Activated naive CD4-positive, alpha-beta T cell treated with anti-CD3 and anti-CD28 coated beads, Interleukin-2, amount 50 U/mL, for 72 hours (primary cell): Measurements from ENCODE around the gene PARD3B. TPM values are rescaled to one million over a fixed set of nuclear protein-coding genes. Genes with fewer than 3 reads are reported as not detected.
"Not testable (repeated sequence)": the region's sequence is repeated elsewhere in the genome, so short reads cannot be mapped to it uniquely, and the experiment has no call there.

Experiments used
- ATAC-seq, 2 donors: fragments of 150-1000 bp; cut with Tn5 transposase; 2 replicates each; pipeline ENCODE4 v1.10.0; 2021; ENCODE audit warnings: mild to moderate bottlenecking in 2 of 2, moderate library complexity in 2 of 2
- DNase-seq, 2 donors: peaks; one replicate each; pipeline ENCODE4 v3.0.0; 2021 to 2022; ENCODE audit warnings: low spot score in 2 of 2
- H3K27ac Mint-ChIP-seq, 2 donors: one replicate each; pipeline ENCODE4 v1.8.0; 2022; ENCODE audit warnings: mild to moderate bottlenecking in 2 of 2, mixed read lengths in 2 of 2
- H3K36me3 Mint-ChIP-seq, 2 donors: one replicate each; pipeline ENCODE4 v1.8.0; 2022; ENCODE audit warnings: mixed read lengths in 2 of 2
- H3K9me3 Mint-ChIP-seq, 2 donors: one replicate each; pipeline ENCODE4 v1.8.0; 2022; ENCODE audit warnings: mixed read lengths in 2 of 2
- total RNA-seq, 2 donors: library from RNA; stranded (reverse); gene quantifications; one replicate each; pipeline ENCODE4 v1.2.3, GENCODE V29; 2022

The PARD3B gene
- total RNA-seq, 2 donors from 2014 or later, result 0.09 to 0.35 TPM

DNA sequence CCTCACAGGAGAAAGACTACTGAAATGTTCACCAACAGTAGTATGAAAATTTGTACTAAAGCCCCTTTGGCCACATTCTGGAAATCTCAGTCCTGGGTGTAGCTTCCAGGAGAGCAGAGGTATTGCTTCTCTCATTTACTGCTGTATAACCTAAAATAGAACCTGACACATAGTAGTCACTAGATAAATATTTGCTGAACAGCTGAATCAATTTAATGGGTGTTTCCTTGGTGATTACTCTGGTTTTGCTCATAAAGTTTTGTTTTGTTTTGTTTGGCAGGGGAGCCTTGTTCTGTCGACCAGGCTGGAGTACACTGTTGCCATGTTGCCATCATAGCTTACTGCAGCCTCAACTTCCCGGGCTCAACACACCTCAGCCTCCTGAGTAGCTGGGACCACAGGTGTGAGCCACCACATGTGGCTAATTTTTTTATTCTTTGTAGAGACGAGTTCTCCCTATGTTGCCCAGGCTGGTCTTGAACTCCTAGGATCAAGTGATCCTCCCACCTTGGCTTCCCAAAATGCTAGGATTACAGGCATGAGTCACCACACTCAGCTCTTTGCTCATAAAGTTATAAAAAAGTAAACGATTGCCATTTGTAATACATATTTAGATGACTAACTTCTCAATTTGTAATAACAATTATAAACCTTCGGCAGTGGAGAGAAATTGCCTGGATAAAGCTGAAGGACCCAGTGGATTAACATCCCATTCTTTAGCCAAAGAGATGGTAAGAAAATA lies 11.5 kb upstream of the PARD3B start:
- no peaks in the 10 kb centered on the region for H3K36me3 Mint-ChIP-seq
- ATAC-seq (no peak), DNase-seq (no peak)
- H3K9me3 Mint-ChIP-seq, result no peaks in the 10 kb centered on the region
- H3K27ac Mint-ChIP-seq, result no peak overlapping the region

DNA sequence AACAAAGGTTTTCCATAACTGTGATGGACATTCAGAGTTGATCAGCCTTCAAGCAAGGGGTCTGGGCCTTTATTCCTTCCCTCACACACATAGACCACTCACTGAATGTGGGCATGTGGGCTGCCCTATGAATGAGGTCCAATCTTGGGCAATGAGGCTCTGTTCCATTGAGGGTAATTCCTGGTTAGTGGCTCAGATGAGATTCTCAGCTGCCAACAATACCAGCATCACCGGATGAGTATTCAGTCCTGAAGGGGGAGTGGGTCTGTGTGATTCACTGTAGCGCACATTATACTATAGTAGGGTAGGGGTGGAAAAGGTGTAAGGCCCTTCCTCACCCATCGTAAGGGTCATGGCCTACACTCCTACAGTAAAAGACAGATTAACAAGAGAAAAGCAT lies 9.9 kb upstream of the PARD3B start:
- no peaks in the 10 kb centered on the region for H3K36me3 Mint-ChIP-seq
- DNase-seq, result no peak
- ATAC-seq, result no peak
- no peaks in the 10 kb centered on the region for H3K9me3 Mint-ChIP-seq
- no peak overlapping the region for H3K27ac Mint-ChIP-seq

DNA sequence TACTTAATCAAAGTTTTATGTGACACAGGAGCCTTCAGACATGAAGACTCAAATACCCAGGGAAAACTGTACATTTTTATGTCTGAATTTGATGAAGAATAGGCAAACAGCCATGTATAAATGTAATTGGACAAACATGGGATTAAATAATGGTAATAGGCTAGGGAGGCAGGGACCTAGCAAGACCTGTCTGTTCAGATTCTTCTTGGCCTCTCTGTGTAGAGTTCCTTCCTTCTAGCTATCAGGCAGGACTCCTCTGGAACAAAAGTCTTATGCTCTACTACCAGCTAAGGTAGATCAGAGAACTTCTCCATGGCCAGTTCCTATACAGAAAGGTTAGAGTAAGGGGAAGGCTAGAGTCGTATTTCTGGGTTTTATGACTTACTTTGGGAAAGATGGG lies 9.5 kb upstream of the PARD3B start:
- Mint-ChIP-seq H3K36me3 (no peaks in the 10 kb centered on the region), H3K9me3 (no peaks in the 10 kb centered on the region)
- no peak for ATAC-seq

DNA sequence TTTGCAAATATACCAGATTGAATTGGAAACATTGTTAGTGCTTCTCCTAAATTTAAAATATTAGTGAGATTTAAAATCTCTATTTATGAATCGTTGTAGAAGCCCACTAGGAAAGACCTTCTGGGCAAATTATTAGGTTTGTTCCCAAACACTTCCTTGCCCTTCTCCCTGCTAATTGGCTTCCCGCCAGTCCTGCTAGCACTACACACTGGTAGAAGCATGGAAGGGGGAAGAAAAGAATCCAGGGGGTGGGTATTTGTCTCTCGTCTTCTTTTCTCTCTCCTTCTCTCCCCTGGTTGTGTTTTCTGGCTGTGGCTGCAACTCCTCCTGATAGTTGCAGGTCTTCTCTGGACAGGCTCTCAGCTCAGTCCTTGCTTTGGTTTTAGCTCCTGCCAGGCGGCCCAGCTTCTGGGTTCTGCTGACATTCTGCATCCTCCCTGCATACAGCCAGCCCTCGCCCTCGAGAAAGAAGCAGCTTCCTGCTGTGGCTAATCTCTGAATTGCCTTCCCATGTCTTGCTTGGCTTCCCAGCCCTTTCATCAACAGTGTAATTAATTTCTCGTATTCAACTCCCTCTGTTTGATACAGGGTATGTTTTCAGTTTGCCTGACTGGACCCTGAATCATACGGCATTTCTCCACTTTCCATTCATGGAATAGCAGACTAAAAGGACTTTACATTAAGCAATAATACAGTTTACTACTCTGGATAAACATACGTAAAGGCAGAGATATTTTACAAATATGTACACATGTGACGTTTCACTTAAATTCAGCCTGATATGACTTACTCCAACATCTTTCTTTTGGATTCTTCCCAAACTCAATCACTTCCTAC lies 6.9 kb upstream of the PARD3B start:
- Mint-ChIP-seq H3K27ac (no peak overlapping the region), H3K36me3 (no peaks in the 10 kb centered on the region), H3K9me3 (no peaks in the 10 kb centered on the region)
- no peak for ATAC-seq
- DNase-seq, result no peak

More for the DNA sequence above, 9.5 kb upstream of the PARD3B start:
- DNase-seq, result no peak
- no peak overlapping the region for H3K27ac Mint-ChIP-seq

DNA sequence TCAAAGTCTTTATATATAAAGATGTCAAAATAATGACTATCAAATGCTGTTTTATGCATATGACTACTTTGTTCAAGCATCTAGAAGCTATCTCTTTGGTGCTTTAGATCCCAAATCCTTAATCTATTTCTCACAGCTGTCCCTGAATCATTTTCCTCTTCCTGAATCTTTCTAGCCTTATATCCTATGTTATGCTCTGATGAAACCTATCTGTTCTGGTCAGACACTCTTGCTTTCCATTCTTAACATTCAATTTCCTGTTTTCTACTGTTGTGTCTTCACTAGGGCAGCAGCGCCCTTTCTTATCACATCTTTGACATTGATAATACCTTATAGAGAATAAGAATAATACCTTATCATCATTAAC lies 6.3 kb upstream of the PARD3B start:
- no peak for DNase-seq
- Mint-ChIP-seq H3K27ac (no peak overlapping the region), H3K36me3 (no peaks in the 10 kb centered on the region), H3K9me3 (no peaks in the 10 kb centered on the region)
- no peak for ATAC-seq

DNA sequence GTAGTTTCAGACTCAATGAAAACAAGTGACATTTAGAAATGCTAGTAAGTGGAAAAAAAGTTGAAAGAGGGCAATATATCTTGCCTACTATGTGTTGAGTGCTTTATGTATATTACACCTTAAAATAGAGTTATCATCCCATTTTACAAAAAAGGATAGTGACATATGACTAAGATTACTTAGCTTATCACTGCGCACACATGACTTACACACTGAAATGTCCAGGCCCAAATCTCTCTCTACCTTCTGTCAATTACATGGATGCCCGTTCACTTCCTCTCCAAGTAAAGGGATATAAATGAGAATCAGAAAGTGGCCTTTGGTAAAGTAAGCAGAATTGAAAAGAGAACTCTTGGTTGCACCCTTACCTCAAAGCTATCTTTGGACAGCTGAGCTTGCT lies 3.6 kb upstream of the PARD3B start:
- ATAC-seq (no peak), DNase-seq (no peak)
- H3K27ac Mint-ChIP-seq, result no peak overlapping the region
- H3K36me3 Mint-ChIP-seq, result no peaks in the 10 kb centered on the region
- H3K9me3 Mint-ChIP-seq, result no peaks in the 10 kb centered on the region

DNA sequence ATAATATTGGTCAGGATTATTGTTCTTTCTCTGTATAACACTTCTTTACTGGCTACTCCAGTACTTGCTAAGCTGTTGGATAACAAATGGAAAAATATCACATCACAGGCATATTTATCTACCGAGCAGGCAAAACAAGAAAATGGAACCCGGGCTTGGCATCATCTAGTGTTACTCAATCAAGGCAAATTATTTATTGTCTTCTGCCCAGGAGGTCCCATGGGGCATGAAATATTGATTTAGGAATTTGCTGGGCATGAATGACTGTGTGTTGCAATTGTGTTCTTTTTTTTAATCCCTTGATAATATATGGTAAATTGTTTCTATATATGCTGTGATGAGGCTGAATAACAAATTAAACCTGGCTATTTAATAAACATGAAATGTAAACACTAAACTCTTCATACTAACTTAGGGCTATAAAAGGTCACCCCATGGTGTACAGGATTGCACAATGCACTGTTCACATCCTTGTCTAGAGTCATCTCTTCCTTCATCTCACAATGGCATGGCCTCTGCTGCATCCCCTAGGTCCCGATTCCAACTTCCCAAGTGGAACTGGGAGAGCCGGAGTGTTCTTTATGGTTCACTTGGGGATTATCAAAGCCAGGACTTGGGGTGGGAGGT lies 2.2 kb upstream of the PARD3B start:
- ATAC-seq (no peak), DNase-seq (no peak)
- H3K27ac Mint-ChIP-seq, result no peak overlapping the region
- H3K9me3 Mint-ChIP-seq, result no peaks in the 10 kb centered on the region
- H3K36me3 Mint-ChIP-seq, result no peaks in the 10 kb centered on the region

DNA sequence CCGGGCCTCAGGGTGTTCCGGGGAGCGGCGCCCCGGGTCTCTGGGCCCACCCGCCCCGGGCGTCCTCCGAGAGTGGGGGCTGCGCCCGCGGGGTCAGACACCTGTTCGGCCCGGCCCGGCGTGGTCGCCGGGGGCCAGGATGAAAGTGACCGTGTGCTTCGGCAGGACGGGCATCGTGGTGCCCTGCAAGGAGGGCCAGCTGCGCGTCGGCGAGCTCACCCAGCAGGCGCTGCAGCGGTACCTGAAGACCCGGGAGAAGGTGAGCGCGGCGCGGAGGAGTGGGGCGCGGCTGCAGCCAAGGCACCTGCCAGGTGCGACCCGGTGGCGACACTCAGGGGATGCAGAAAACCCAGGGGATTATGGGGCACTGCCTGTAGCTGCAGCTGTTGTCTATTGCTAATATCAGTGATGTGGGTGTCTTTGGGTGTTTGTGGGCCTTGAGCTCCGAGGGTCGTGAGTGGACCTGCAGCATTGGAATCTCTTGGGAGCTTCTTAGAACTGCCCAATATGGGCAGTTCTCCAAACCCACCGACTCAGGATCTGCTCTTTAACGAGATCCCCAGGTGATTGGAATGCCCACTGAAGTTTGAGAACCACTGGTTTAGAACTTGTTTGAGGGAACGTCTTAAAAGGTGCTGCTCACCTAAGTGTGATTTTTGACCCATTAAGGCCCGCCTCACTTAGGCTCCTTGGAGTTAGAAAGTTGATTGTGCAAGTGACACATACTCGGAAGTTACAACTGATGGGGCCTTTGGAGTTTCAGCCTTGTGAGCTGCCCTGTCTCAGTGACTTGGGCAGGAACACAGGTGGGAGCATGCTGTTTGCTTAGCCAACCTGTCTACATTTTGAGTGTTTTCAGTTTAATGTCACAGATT lies 823 bp downstream of the PARD3B start:
- DNase-seq (peak in 1 of 2 donors; percentile 9), ATAC-seq (peak in 1 of 2 donors; percentile 3)
- Mint-ChIP-seq H3K9me3 (no peaks in the 10 kb centered on the region), H3K36me3 (no peaks in the 10 kb centered on the region), H3K27ac (peak overlapping the region in 1 of 2 donors; percentile 50)

DNA sequence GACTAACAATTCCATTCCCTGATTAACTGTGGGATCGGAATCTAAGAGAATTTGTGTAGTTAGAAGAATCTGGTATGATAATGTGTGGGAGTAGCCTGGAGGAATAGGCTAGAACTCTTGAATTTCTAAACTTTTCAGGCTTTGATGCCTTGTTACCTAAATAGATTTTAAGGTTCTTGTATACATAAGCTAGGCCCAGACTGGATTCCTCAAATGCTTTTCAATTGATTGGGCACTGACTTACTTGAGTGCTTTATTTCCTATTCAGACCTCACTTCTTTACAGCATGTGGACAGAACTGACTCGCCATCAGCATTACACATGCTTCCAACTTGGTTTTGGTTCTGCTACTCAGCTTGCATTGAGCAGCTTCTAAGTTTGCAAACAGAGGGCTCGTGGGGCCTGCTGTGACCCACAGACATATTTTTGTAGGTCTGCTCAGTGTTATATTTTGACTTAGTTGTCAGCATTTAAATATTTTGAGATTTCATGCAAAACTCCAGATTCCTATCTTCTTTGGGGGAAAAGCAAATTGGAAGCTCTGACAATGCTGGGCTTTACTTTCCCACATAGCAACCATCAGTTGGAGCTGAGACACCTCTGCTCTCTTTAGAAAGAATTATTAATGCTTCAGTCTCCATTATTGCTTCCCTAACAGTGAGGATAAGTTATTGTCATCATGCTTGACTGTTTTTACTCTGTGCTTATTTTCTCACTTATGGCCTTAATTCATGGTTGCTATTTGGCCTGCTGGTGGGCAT lies 5.7 kb downstream of the PARD3B start:
- DNase-seq (no peak), ATAC-seq (no peak)
- no peaks in the 10 kb centered on the region for H3K36me3 Mint-ChIP-seq
- H3K9me3 Mint-ChIP-seq, result no peaks in the 10 kb centered on the region
- H3K27ac Mint-ChIP-seq, result no peak overlapping the region

DNA sequence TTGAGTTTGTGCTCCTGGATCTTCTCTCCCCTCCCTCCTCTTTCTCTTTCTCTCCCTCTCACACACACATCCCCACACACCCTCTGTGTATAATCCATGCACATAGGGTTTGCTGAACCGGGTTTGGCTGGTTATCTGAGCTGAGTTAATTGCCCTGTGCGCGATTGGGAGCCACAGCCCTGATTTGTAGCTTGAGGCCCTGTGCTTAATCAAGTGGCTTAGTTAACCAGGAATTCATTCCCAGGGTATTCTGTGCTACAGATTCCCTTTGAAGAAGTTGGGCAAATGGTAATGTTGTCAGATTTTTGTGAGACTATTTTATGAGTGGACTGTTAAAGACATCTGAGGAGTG lies 6.2 kb downstream of the PARD3B start:
- Mint-ChIP-seq H3K36me3 (no peaks in the 10 kb centered on the region), H3K27ac (no peak overlapping the region), H3K9me3 (no peaks in the 10 kb centered on the region)
- DNase-seq (no peak), ATAC-seq (no peak)

DNA sequence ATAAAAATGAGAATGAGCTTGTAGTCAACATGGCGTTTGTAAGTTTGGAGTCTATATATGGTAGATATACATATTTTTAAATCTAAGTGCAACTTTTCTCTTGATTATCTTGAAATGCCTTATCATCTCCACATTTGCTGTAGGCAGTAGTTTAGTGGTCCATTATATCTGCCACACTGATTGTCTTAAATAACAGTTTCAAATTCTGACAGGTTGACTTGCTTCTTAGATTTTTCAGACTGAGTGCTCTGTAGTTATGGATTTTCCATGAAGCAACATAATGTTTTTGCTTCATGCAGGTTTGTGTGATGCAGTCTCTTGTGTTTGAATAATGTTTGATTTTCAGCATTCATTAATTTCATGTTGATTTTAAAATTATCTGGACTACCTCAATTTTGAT lies 12.3 kb downstream of the PARD3B start:
- Mint-ChIP-seq H3K27ac (no peak overlapping the region), H3K36me3 (no peaks in the 10 kb centered on the region), H3K9me3 (peaks cover 0 to 5% of the 10 kb centered on the region in 2 donors)
- DNase-seq (no peak), ATAC-seq (no peak)

DNA sequence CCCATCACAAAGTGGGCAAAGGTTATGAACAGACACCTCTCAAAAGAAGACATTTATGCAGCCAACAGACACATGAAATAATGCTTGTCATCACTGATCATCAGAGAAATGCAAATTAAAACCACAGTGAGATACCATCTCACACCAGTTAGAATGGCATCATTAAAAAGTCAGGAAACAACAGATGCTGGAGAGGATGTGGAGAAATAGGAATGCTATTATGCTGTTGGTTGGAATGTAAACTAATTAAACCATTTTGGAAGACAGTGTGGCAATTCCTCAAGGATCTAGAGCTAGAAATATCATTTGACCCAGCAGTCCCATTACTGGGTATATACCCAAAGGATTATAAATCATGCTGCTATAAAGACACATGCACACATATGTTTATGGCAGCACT lies 14.1 kb downstream of the PARD3B start:
- H3K36me3 Mint-ChIP-seq, H3K9me3 Mint-ChIP-seq, H3K27ac Mint-ChIP-seq, ATAC-seq, DNase-seq: not testable (repeated sequence)

DNA sequence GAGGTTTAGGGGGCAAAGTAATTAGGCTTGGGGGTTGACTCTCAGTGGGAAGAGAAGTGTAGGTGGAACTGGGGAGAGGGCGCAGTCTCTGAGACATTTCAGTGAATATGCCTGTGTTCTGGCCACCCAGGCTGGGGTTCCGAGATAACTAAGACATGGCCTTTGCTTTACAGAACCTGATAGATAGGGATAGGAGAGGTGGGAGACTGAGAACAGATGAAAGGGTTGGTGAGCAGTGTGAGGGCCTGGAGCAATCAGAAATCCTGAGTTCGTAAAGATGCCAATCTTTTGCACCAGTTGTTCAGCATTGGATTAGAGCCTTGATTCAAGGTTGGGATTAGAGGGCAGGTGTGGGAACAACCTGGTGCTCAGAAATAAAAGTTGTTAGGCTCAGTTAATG lies 15.6 kb downstream of the PARD3B start:
- DNase-seq, result no peak
- Mint-ChIP-seq H3K27ac (peak overlapping the region in 1 of 2 donors; percentile 9), H3K9me3 (peaks cover 0 to 5% of the 10 kb centered on the region in 2 donors), H3K36me3 (no peaks in the 10 kb centered on the region)
- ATAC-seq, result no peak

DNA sequence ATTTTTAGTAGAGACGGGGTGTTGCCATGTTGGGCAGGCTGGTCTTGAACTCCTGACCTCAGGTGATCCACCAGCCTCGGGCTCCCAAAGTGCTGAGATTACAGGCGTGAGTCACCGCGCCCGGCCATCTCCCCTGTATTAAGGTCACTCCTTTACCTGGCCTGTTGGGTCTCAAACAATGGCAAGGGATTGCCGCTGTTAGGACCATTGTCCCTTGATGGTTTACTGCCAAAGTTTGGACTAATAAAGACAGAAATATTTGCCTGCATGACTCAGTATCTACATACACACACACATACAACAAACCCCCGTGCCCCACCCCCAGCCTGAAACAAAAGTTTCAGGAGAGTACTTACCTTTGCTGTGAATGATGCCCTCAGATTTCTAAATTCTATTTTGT lies 16.5 kb downstream of the PARD3B start:
- Mint-ChIP-seq H3K27ac (no peak overlapping the region), H3K9me3 (peaks cover 0 to 5% of the 10 kb centered on the region in 2 donors), H3K36me3 (no peaks in the 10 kb centered on the region)
- DNase-seq (no peak), ATAC-seq (no peak)

DNA sequence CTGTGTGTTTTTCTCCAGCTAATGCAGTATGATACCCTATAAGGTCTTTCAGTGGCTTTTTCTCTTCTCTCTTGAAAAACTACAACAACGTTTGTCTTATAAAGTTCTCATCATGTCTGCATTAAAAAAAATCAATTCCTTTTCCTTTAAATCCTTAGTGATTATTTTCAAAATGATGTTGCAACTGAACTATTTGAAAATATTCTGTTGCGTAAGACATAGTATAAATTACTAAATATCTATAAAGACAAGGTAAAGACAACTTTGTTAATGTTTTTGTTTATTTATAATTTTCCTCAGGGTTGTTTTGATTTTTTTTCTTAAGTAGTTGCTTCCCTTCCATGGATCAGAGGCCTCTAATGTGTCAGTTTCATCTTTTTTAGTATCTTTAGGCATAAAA lies 21.2 kb downstream of the PARD3B start:
- H3K9me3 Mint-ChIP-seq, result no peaks in the 10 kb centered on the region
- H3K27ac Mint-ChIP-seq, result no peak overlapping the region
- ATAC-seq (no peak), DNase-seq (no peak)
- no peaks in the 10 kb centered on the region for H3K36me3 Mint-ChIP-seq

DNA sequence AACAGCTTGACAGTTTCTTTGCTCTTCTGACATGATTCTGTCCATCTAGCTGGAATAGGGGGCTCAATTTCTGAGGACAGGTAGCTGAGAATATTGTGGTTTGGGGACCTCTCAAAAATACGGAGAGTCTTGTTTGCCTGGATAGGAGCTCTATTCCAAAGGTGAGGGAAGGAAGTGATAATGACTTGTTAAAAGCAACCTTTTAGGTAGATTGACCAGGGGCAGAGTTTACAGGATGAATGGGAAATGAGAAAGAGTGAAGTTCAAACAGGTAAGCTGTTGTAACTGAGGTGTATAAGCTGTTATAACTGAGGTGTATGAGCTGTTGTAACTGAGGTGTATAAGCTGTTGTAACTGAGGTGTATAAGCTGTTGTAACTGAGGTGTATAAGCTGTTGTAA lies 25.1 kb downstream of the PARD3B start:
- ATAC-seq, result no peak
- Mint-ChIP-seq H3K9me3 (no peaks in the 10 kb centered on the region), H3K36me3 (no peaks in the 10 kb centered on the region), H3K27ac (no peak overlapping the region)
- no peak for DNase-seq
